HG02678 (cell line): Measurements from ENCODE around the gene SPECC1.
"Not testable (repeated sequence)": the region's sequence is repeated elsewhere in the genome, so short reads cannot be mapped to it uniquely, and the experiment has no call there.

Experiments used
- ATAC-seq: cut with Tn5 transposase; IDR thresholded peaks from one replicate; pipeline ENCODE4 v1.9.1; 2021; ENCODE audit warnings: mild to moderate bottlenecking, moderate library complexity; ENCODE audit not compliant: unreplicated experiment

The SPECC1 gene

GRCh38 chr17:20158580-20158979 is 149.4 kb downstream of the SPECC1 start:
- ATAC-seq, result no peak

- ATAC-seq, result no peak
Measured at GRCh38 chr17:20159406-20160069, 150.4 kb downstream of the SPECC1 start.

- ATAC-seq, result not testable (repeated sequence)
Measured at GRCh38 chr17:20165516-20165915, 156.4 kb downstream of the SPECC1 start.

GRCh38 chr17:20170085-20170484 is 160.9 kb downstream of the SPECC1 start:
- ATAC-seq, result no peak

- no peak for ATAC-seq
Measured at GRCh38 chr17:20171741-20172365, 162.7 kb downstream of the SPECC1 start.

GRCh38 chr17:20172376-20172775 is 163.2 kb downstream of the SPECC1 start:
- no peak for ATAC-seq

- ATAC-seq, result no peak
Measured at GRCh38 chr17:20173091-20173490, 163.9 kb downstream of the SPECC1 start.

- ATAC-seq, result no peak
Measured at GRCh38 chr17:20174588-20175265, 165.6 kb downstream of the SPECC1 start.

- no peak for ATAC-seq
Measured at GRCh38 chr17:20179041-20179440, 169.9 kb downstream of the SPECC1 start.

GRCh38 chr17:20180661-20181060 is 171.5 kb downstream of the SPECC1 start:
- no peak for ATAC-seq

GRCh38 chr17:20184181-20184580 is 175.0 kb downstream of the SPECC1 start:
- ATAC-seq, result no peak

- no peak for ATAC-seq
Measured at GRCh38 chr17:20184977-20185619, 175.9 kb downstream of the SPECC1 start.

- no peak for ATAC-seq
Measured at GRCh38 chr17:20187049-20187448, 177.9 kb downstream of the SPECC1 start.

- ATAC-seq, result no peak
Measured at GRCh38 chr17:20189302-20189701, 180.1 kb downstream of the SPECC1 start.

GRCh38 chr17:20189979-20190378 is 180.8 kb downstream of the SPECC1 start:
- ATAC-seq, result no peak

GRCh38 chr17:20190605-20191004 is 181.4 kb downstream of the SPECC1 start:
- ATAC-seq, result no peak

- no peak for ATAC-seq
Measured at GRCh38 chr17:20191056-20191455, 181.9 kb downstream of the SPECC1 start.

- ATAC-seq, result not testable (repeated sequence)
Measured at GRCh38 chr17:20196286-20196685, 187.1 kb downstream of the SPECC1 start.

GRCh38 chr17:20197272-20197926 is 188.2 kb downstream of the SPECC1 start:
- no peak for ATAC-seq

- no peak for ATAC-seq
Measured at GRCh38 chr17:20200016-20200795, 191.0 kb downstream of the SPECC1 start.
